Upper lobe of left lung (tissue), 6 donors: ENCODE measurements around the gene STUB1. TPM values are rescaled to one million over a fixed set of nuclear protein-coding genes. Genes with fewer than 3 reads are reported as not detected.

ENCODE experiments used
- ATAC-seq, 2 donors: fragments of 200-7000 bp; cut with Tn5 transposase; one replicate each; pipeline ENCODE4 v1.9.1; 2022; ENCODE audit warnings: mild to moderate bottlenecking in 2 of 2, moderate library complexity in 2 of 2; ENCODE audit not compliant: low FRiP score in 2 of 2
- DNase-seq, 2 donors: peaks; one replicate each; pipeline ENCODE4 v3.0.0-alpha.2; 2019 to 2020
- H3K27ac ChIP-seq, 4 donors: fragments of 200-600 bp; sonication (generic); one replicate each; pipeline ENCODE4 v1.5.1; 2016 to 2019
- H3K27me3 ChIP-seq, 4 donors: fragments of 200-600 bp; sonication (generic); one replicate each; pipeline ENCODE4 v1.5.1; 2017 to 2019
- H3K36me3 ChIP-seq, 4 donors: fragments of 200-600 bp; sonication (generic); one replicate each; pipeline ENCODE4 v1.5.1; 2016 to 2019
- H3K4me1 ChIP-seq, 4 donors: fragments of 200-600 bp; sonication (generic); one replicate each; pipeline ENCODE4 v1.5.1; 2018 to 2019
- H3K4me3 ChIP-seq, 4 donors: fragments of 200-600 bp; sonication (generic); one replicate each; pipeline ENCODE4 v1.5.1; 2017 to 2019; ENCODE audit warnings: mild to moderate bottlenecking in 2 of 4, moderate library complexity in 1 of 4
- H3K9me3 ChIP-seq, 4 donors: fragments of 200-600 bp; sonication (generic); one replicate each; pipeline ENCODE4 v1.5.1; 2018 to 2019
- CTCF ChIP-seq, 6 experiments: fragments of 450-650 bp in 4 of 6; fragments of 200-600 bp in 2 of 6; sonication (generic) in 2 of 6; IDR thresholded peaks; one replicate each; pipeline ENCODE4 v1.5.1; 2016 to 2019; ENCODE audit warnings: antibody characterized with exemption in 6 of 6
- EP300 ChIP-seq, 4 donors: sonication (generic); formaldehyde crosslinking; IDR thresholded peaks; one replicate each; pipeline ENCODE4 v1.5.1; 2017; ENCODE audit warnings: antibody characterized with exemption in 4 of 4, control low read depth in 2 of 4
- POLR2A ChIP-seq, 4 donors: fragments of 450-650 bp; IDR thresholded peaks; one replicate each; pipeline ENCODE4 v1.5.1; 2016 to 2017; ENCODE audit warnings: antibody characterized with exemption in 4 of 4, mild to moderate bottlenecking in 2 of 4
- POLR2AphosphoS5 ChIP-seq, 2 donors: sonication (generic); formaldehyde crosslinking; IDR thresholded peaks; one replicate each; pipeline ENCODE4 v1.5.1; 2017; ENCODE audit warnings: antibody characterized with exemption in 2 of 2
- WGBS, 2 donors: methylation state at CpG; one replicate each; pipeline ENCODE4 v1.1.5; 2017 to 2018; 5-methylcytosine and 5-hydroxymethylcytosine counted together
- total RNA-seq, 6 donors: library from RNA; depleted of rRNA in 4 of 6; stranded (reverse); fragments of >200 nt in 4 of 6; gene quantifications; one replicate each; pipeline versions ENCODE4 v1.1.0 to v1.2.1, GENCODE V29; 2016 to 2021
- donor health status: DM: no; HTN: no; CAD: no; lungs with moderate emphysema.
- donor health status: DM: no; HTN: yes; CAD: no; lungs with severe emphysema.

The STUB1 gene
- total RNA-seq, 6 donors from 2014 or later: 101 to 186 (median 118) TPM

- no peak for ATAC-seq
- Histone ChIP-seq H3K27me3 (no peaks in the 10 kb centered on the region), H3K9me3 (no peaks in the 10 kb centered on the region), H3K27ac (no peak within 1 kb of the TSS), H3K4me3 (peak within 1 kb of the TSS in 3 of 4 donors; percentile 21 to 37 (median 24)), H3K4me1 (peaks cover 13 to 45% (median 21%) of the 10 kb centered on the region in 4 donors), H3K36me3 (peaks cover 22 to 39% (median 35%) of the 10 kb centered on the region in 4 donors)
- TF ChIP-seq POLR2AphosphoS5 (IDR thresholded peaks at IDR 0.05) (no peak), CTCF (IDR thresholded peaks at IDR 0.05) (no peak), POLR2A (IDR thresholded peaks at IDR 0.05) (no peak), EP300 (IDR thresholded peaks at IDR 0.05) (no peak)
- 4 to 14% methylated on average over 12 to 24 of the region's 73 CpGs for WGBS, 2 donors
- peak in 1 of 2 donors; percentile 90 for DNase-seq
Measured at GRCh38 chr16:674968-675883, 5.0 kb upstream of the STUB1 start, which contains the start of gene RHBDL1. RHBDL1 (plus strand) TSS chr16:675671; CDS start chr16:675791, 120 bp downstream.

- Histone ChIP-seq H3K27ac (no peak overlapping the region), H3K9me3 (no peaks in the 10 kb centered on the region), H3K4me3 (peak overlapping the region in 3 of 4 donors; percentile 21 to 37 (median 24)), H3K27me3 (no peaks in the 10 kb centered on the region), H3K4me1 (peaks cover 17 to 49% (median 25%) of the 10 kb centered on the region in 4 donors), H3K36me3 (peaks cover 14 to 31% (median 27%) of the 10 kb centered on the region in 4 donors)
- 35 to 58% methylated on average over 6 to 24 of the region's 25 CpGs for WGBS, 2 donors
- DNase-seq (peak in 1 of 2 donors; percentile 84), ATAC-seq (no peak)
- TF ChIP-seq EP300 (IDR thresholded peaks at IDR 0.05): no peak
Measured at GRCh38 chr16:675884-676564, 4.2 kb upstream of the STUB1 start.

- Histone ChIP-seq H3K27ac (no peak overlapping the region), H3K9me3 (no peaks in the 10 kb centered on the region), H3K27me3 (no peaks in the 10 kb centered on the region), H3K36me3 (peaks cover 10 to 29% (median 23%) of the 10 kb centered on the region in 4 donors), H3K4me3 (no peak overlapping the region), H3K4me1 (peaks cover 22 to 54% (median 30%) of the 10 kb centered on the region in 4 donors)
- TF ChIP-seq POLR2A (IDR thresholded peaks at IDR 0.05): no peak
- TF ChIP-seq EP300 (IDR thresholded peaks at IDR 0.05): no peak
- TF ChIP-seq POLR2AphosphoS5 (IDR thresholded peaks at IDR 0.05): no peak
- no peak for TF ChIP-seq CTCF (IDR thresholded peaks at IDR 0.05)
- no peak for DNase-seq
- ATAC-seq: no peak
- 75 to 89% methylated on average over 9 to 19 of the region's 21 CpGs for WGBS, 2 donors
Measured at GRCh38 chr16:676565-676902, 3.7 kb upstream of the STUB1 start.

GRCh38 chr16:676913-677312, 3.3 kb upstream of the STUB1 start:
- Histone ChIP-seq H3K4me1 (peaks cover 26 to 58% (median 34%) of the 10 kb centered on the region in 4 donors), H3K4me3 (no peak overlapping the region), H3K27ac (no peak overlapping the region), H3K9me3 (no peaks in the 10 kb centered on the region), H3K36me3 (peaks cover 11 to 29% (median 23%) of the 10 kb centered on the region in 4 donors), H3K27me3 (no peaks in the 10 kb centered on the region)
- peak; percentile 84 to 91 for DNase-seq
- no peak for TF ChIP-seq EP300 (IDR thresholded peaks at IDR 0.05)
- TF ChIP-seq POLR2A (IDR thresholded peaks at IDR 0.05): no peak
- no peak for TF ChIP-seq CTCF (IDR thresholded peaks at IDR 0.05)
- no peak for TF ChIP-seq POLR2AphosphoS5 (IDR thresholded peaks at IDR 0.05)
- ATAC-seq: peak in 1 of 2 donors; percentile 2
- 59 to 66% methylated on average over 19 to 23 of the region's 23 CpGs for WGBS, 2 donors
